GM23338 (cell line): ENCODE data around the gene UNC93A. TPM values are rescaled to one million over a fixed set of nuclear protein-coding genes. Genes with fewer than 3 reads are reported as not detected.

Source experiments
- ATAC-seq: fragments of 200-7000 bp; cut with Tn5 transposase; 3 replicates; pipeline ENCODE4 v1.9.1; 2020
- DNase-seq: peaks from one replicate; pipeline ENCODE4 v3.0.0-alpha.2; 2015; ENCODE audit warnings: low spot score
- H2AFZ ChIP-seq: fragments of 200-600 bp; sonication (generic); 2 replicates; pipeline ENCODE4 v1.8.0; 2016; ENCODE audit warnings: antibody characterized with exemption, mild to moderate bottlenecking, moderate library complexity
- H3F3A ChIP-seq: fragments of 200-600 bp; sonication (generic); replicated peaks from 2 replicates; pipeline ENCODE4 v1.8.0; 2017; ENCODE audit warnings: antibody characterized with exemption, mixed run types, low read depth
- H3K27ac ChIP-seq: fragments of 200-600 bp; sonication (generic); 2 replicates; pipeline ENCODE4 v1.6.1; 2016; ENCODE audit warnings: low read depth
- H3K27me3 ChIP-seq: fragments of 200-600 bp; sonication (generic); 2 replicates; pipeline ENCODE4 v1.8.0; 2016; ENCODE audit warnings: mild to moderate bottlenecking, mixed run types, moderate library complexity; ENCODE audit not compliant: insufficient read depth
- H3K36me3 ChIP-seq: fragments of 200-600 bp; sonication (generic); 2 replicates; pipeline ENCODE4 v1.8.0; 2016; ENCODE audit warnings: mild to moderate bottlenecking; ENCODE audit not compliant: insufficient read depth
- H3K4me1 ChIP-seq: fragments of 200-600 bp; sonication (generic); 2 replicates; pipeline ENCODE4 v1.8.0; 2016; ENCODE audit warnings: mild to moderate bottlenecking, moderate library complexity; ENCODE audit not compliant: insufficient read depth
- H3K4me2 ChIP-seq: fragments of 200-600 bp; sonication (generic); 2 replicates; pipeline ENCODE4 v1.7.1; 2017; ENCODE audit warnings: mixed run types
- H3K4me3 ChIP-seq: fragments of 200-600 bp; sonication (generic); 2 replicates; pipeline ENCODE4 v1.6.1; 2016; ENCODE audit warnings: mixed run types
- H3K79me2 ChIP-seq: fragments of 200-600 bp; sonication (generic); replicated peaks from 2 replicates; pipeline ENCODE4 v1.8.0; 2017; ENCODE audit warnings: mild to moderate bottlenecking; ENCODE audit not compliant: insufficient read depth
- H3K9me2 ChIP-seq: fragments of 200-600 bp; sonication (generic); 2 replicates; pipeline ENCODE4 v1.8.0; 2017; ENCODE audit not compliant: insufficient read depth
- H4K20me1 ChIP-seq: fragments of 200-600 bp; sonication (generic); replicated peaks from 2 replicates; pipeline ENCODE4 v1.8.0; 2017; ENCODE audit warnings: mild to moderate bottlenecking; ENCODE audit not compliant: insufficient read depth
- H3K27ac Mint-ChIP-seq: 2 replicates; pipeline ENCODE4 v1.8.0; 2020; ENCODE audit warnings: inconsistent platforms, mild to moderate bottlenecking, moderate library complexity, mixed read lengths
- H3K27me3 Mint-ChIP-seq: 3 replicates; pipeline ENCODE4 v1.8.0; 2022; ENCODE audit warnings: low read depth, mild to moderate bottlenecking, moderate library complexity, mixed read lengths, inconsistent platforms; ENCODE audit not compliant: insufficient read depth, poor library complexity
- H3K36me3 Mint-ChIP-seq: 3 replicates; pipeline ENCODE4 v1.8.0; 2021; ENCODE audit warnings: low read depth, mild to moderate bottlenecking, inconsistent platforms, moderate library complexity, mixed read lengths
- H3K4me1 Mint-ChIP-seq: 3 replicates; pipeline ENCODE4 v1.8.0; 2020; ENCODE audit warnings: mild to moderate bottlenecking, inconsistent platforms, mixed read lengths
- H3K4me3 Mint-ChIP-seq: 3 replicates; pipeline ENCODE4 v1.8.0; 2021; ENCODE audit warnings: moderate library complexity, mild to moderate bottlenecking, inconsistent platforms, mixed read lengths
- H3K9me3 Mint-ChIP-seq: 3 replicates; pipeline ENCODE4 v1.8.0; 2020; ENCODE audit warnings: moderate library complexity, mild to moderate bottlenecking, inconsistent platforms, mixed read lengths
- CTCF ChIP-seq, 2 experiments: fragments of 200-600 bp in 1 of 2; sonication (generic) in 1 of 2; conservative IDR thresholded peaks; 2 replicates each; pipeline versions ENCODE4 v1.5.1 to v1.6.1; 2016 to 2017; ENCODE audit warnings: antibody characterized with exemption in 2 of 2, low read depth in 2 of 2, mild to moderate bottlenecking in 2 of 2, moderate library complexity in 1 of 2
- ETS1 ChIP-seq: IDR thresholded peaks from 2 replicates; pipeline ENCODE4 v1.6.1; 2016; ENCODE audit warnings: antibody characterized with exemption
- EZH2 ChIP-seq: fragments of 200-600 bp; sonication (generic); IDR thresholded peaks from one replicate; pipeline ENCODE4 v1.8.0; 2017; ENCODE audit warnings: antibody characterized with exemption, mild to moderate bottlenecking, low read depth; ENCODE audit not compliant: unreplicated experiment
- EZH2phosphoT487 ChIP-seq: fragments of 200-600 bp; sonication (generic); IDR thresholded peaks from one replicate; pipeline ENCODE4 v1.8.1; 2018; ENCODE audit warnings: antibody characterized with exemption; ENCODE audit not compliant: unreplicated experiment
- JUNB ChIP-seq: IDR thresholded peaks from one replicate; pipeline ENCODE4 v1.6.1; 2016; ENCODE audit warnings: antibody characterized with exemption; ENCODE audit not compliant: unreplicated experiment
- REST ChIP-seq: IDR thresholded peaks from one replicate; pipeline ENCODE4 v1.6.1; 2018; ENCODE audit warnings: antibody characterized with exemption; ENCODE audit not compliant: unreplicated experiment
- ZNF331 ChIP-seq: fragments of 250-450 bp; sonication (Bioruptor Pico); IDR thresholded peaks from 2 replicates; pipeline ENCODE4 v1.5.0; 2020; ENCODE audit warnings: low read depth, mild to moderate bottlenecking, moderate library complexity
- polyA plus RNA-seq: library from polyadenylated mRNA; unstranded; fragments of >200 nt; fragmentation: Nextera tagmentation; extraction: Ambion mirVana; gene quantifications from 2 replicates; pipeline ENCODE4 v1.2.1, GENCODE V29; 2016
- total RNA-seq: library from RNA; depleted of rRNA; stranded (reverse); fragments of >200 nt; shearing (Covaris generic); gene quantifications from 2 replicates; pipeline ENCODE4 v1.2.3, GENCODE V29; 2014

Gene UNC93A
- total and polyA plus RNA-seq, 2 experiments from 2014 or later: 0.18 to 0.28 TPM

- Histone ChIP-seq H2AFZ (no peak overlapping the region), H3K9me2 (no peaks in the 10 kb centered on the region)
- no peak overlapping the region for H3K4me3 Mint-ChIP-seq
These were observed 40.5 kb downstream of the UNC93A start for GRCh38 chr6:167331565-167331964.

More at GRCh38 chr6:167331565-167331964, 40.5 kb downstream of the UNC93A start:
- Histone ChIP-seq H3K36me3 (no peaks in the 10 kb centered on the region), H3K27me3 (no peaks in the 10 kb centered on the region), H3K79me2 (no peaks in the 10 kb centered on the region), H4K20me1 (no peaks in the 10 kb centered on the region), H3K27ac (no peak overlapping the region), H3K4me1 (no peaks in the 10 kb centered on the region), H3K4me3 (no peak overlapping the region), H3K4me2 (no peak overlapping the region), H3F3A (no peaks in the 10 kb centered on the region)
- TF ChIP-seq ETS1 (no peak), REST (no peak), CTCF (conservative IDR thresholded peaks at IDR 0.05; ENCODE audit: low read depth in 2 of 2) (no peak), JUNB (no peak), EZH2 (no peak), EZH2phosphoT487 (no peak), ZNF331 (no peak)
- Mint-ChIP-seq H3K27me3 (peaks cover 4% of the 10 kb centered on the region), H3K9me3 (peaks cover 3% of the 10 kb centered on the region; the same call in 1 of the 3 replicates), H3K36me3 (no peaks in the 10 kb centered on the region), H3K27ac (no peak overlapping the region), H3K4me1 (no peaks in the 10 kb centered on the region; the same call in 2 of the 3 replicates)
- ATAC-seq: no peak
- no peak for DNase-seq
